ENCODE measurements around the gene GART.

GART gene

DNA sequence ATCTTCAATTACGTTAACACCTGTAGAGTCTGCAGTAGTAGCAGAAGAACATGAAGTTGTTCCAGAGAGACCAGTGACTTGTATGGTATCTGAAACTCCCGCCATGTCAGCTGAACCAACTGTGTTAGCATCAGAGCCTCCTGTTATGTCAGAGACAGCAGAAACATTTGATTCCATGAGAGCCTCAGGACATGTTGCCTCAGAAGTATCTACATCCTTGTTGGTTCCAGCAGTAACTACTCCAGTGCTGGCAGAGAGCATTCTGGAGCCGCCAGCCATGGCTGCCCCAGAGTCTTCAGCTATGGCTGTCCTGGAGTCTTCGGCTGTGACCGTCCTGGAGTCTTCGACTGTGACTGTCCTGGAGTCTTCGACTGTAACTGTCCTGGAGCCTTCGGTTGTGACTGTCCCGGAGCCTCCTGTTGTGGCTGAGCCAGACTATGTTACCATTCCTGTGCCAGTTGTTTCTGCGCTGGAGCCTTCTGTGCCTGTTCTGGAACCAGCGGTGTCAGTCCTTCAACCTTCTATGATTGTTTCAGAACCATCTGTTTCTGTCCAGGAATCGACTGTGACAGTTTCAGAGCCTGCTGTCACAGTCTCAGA, 11.2 kb upstream of the GART start:
- no peak for DNase-seq

GRCh38 chr21:33552093-33552998, 10.4 kb upstream of the GART start:
- DNase-seq: no peak

DNA sequence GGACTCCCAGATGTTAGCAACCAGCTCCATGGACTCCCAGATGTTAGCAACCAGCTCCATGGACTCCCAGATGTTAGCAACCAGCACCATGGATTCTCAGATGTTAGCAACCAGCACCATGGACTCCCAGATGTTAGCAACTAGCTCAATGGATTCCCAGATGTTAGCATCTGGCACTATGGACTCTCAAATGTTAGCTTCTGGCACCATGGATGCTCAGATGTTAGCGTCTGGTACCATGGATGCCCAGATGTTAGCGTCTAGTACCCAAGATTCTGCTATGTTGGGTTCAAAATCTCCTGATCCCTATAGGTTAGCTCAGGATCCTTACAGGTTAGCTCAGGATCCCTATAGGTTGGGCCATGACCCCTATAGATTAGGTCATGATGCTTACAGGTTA, 9.7 kb upstream of the GART start:
- DNase-seq: no peak

GRCh38 chr21:33550772-33551660, 9.1 kb upstream of the GART start:
- no peak for DNase-seq

- DNase-seq: no peak
These were observed 8.2 kb upstream of the GART start for GRCh38 chr21:33549848-33550771.

- DNase-seq: peak; percentile 55
These were observed 4.2 kb upstream of the GART start for GRCh38 chr21:33546086-33546485.

GRCh38 chr21:33544451-33545195, 2.7 kb upstream of the GART start:
- DNase-seq: no peak

GRCh38 chr21:33543505-33544129, 1.7 kb upstream of the GART start:
- DNase-seq: no peak

GRCh38 chr21:33542640-33543504, 955 bp upstream of the GART start, which contains the start of gene SON:
SON (plus strand) TSS chr21:33543038; CDS start chr21:33543093, 55 bp downstream.
- DNase-seq: peak; percentile 98

GRCh38 chr21:33541105-33541711, 709 bp downstream of the GART start:
- no peak for DNase-seq

GRCh38 chr21:33540711-33541104, 1.2 kb downstream of the GART start:
- DNase-seq: no peak

GRCh38 chr21:33539616-33540015, 2.3 kb downstream of the GART start:
- DNase-seq: no peak

DNA sequence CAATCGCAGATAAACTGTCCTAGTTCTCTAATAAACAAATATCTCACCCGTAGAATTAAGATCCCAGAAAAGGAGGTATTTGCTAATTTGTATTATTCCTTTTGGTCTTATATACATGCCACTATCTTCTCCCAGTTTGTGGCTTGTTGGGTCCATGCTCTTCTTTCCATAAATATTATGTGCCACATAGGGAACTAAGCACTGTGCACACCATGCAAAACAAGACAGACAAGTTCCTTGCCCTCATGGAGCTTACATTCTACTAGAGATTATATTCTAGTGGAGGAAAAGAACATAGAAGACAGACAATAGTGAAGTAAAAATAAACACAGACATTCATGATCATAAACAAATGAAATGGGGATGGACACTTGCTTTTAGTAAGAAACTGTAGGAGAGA, 4.7 kb downstream of the GART start:
- DNase-seq: no peak

DNA sequence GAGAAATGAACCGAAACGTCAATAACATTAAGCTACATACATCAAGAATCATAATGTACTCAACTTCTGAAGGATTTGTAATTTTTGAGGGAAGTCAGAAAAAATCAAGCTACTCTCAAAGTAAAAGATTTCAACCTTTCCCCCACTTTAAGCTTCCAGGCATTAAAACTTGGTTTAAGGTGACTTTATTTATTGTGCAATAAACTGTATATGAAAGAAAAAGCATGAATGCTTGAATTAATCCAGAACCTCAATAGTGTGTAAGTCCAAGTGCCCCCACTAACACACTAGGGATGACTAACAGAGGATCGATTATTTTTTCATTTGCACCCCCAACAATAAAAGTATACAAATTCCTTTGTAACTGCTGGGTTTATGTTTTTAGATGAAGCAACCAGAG, 10.9 kb downstream of the GART start:
- DNase-seq: no peak

DNA sequence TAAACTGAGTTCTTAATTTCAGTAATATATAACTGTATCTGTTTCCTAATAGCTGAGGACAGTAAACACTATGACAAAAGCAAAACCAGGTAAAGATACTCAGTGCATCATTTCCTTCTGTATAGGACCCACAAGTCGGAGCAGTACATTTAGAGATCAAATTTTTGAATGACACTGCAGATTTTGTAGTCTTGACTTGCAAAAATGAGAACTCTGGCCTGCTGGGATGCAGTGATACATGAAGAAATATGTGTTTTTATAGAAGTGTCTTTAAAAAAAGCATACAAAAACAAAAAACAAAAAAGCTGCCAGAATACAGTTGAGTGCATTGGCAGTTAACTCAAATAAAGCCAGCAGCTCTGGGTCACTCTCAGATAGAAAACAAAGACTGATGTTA, 19.0 kb downstream of the GART start:
- DNase-seq: no peak

DNA sequence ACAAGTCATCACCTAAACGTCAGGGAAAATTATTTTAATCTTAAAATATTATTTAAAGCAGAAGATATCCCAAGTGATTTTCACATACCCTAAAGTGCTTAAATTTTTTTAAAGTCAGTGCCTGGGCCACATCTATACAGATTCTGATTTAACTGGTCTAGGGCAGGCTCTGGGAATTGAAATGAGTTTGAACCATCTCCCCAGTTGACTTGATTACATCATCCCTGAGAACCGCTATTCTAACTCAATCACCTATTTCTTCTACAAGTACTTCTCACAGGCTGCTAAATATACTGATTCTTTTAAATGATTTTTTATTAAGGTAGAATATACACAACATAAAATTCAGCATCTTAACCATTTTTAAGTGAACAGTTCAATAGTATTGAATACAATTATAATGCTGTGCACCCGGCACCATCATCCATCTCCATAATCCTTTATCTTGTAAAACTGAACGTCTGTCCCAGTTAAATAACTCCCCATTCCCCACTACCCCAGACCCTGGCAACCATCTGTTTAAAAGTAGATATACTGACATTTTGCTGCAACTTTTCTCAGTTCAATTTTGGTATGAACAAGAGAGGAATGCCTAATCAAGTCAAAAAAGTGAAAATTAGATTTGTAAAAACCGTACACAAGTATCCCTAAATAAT, 19.5 kb downstream of the GART start:
- no peak for DNase-seq

GRCh38 chr21:33518899-33519298, 23.0 kb downstream of the GART start:
- no peak for DNase-seq

DNA sequence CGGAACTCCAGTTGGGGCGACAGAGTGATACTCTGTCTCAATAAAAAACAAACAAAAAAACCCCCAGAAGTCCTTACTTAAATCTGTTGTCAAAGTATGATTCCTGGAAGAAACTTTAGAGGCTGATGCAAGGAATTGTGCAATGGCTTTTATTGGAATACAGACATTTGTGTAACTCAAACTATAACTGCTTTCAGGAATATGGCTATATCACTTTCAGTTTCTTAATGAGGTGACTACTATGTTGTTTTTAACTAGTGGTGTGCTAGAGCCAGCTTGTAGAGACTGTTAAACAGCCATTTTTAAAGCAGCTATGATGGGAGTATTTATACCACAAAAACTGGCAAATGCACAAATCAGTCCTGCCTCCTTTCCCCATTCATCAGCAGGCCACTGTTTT, 27.7 kb downstream of the GART start:
- no peak for DNase-seq

GRCh38 chr21:33512481-33512880, 29.4 kb downstream of the GART start:
- DNase-seq: no peak
